ENCODE results near the gene INSM2. TPM values are rescaled to one million over a fixed set of nuclear protein-coding genes. Genes with fewer than 3 reads are reported as not detected.

Gene INSM2
- total and polyA plus RNA-seq, 2 of the 4 experiments (the other 2 are of a cell fraction): not detected

GRCh38 chr14:35495278-35495677 lies 38.7 kb upstream of the INSM2 start:
- Histone ChIP-seq H2BK15ac (ENCODE audit: low read depth, low read length) (no peak overlapping the region), H3K79me1 (ENCODE audit: low read depth in 1 of 2, low read length in 2 of 2) (no peaks in the 10 kb centered on the region), H4K20me1 (ENCODE audit: insufficient read depth, low read length) (no peaks in the 10 kb centered on the region; the same call in 1 of the 2 replicates), H3K9me1 (ENCODE audit: insufficient read depth, low read length) (no peaks in the 10 kb centered on the region), H4K5ac (ENCODE audit: low read depth, low read length) (no peak overlapping the region), H3K14ac (replicated peaks; ENCODE audit: low read depth, low read length) (no peak overlapping the region), H2AK9ac (replicated peaks; ENCODE audit: low read depth, low read length, poor library complexity) (no peak overlapping the region), H2BK120ac (ENCODE audit: low read depth, low read length) (no peak overlapping the region), H4K91ac (ENCODE audit: insufficient read depth, low read depth, low read length) (no peak overlapping the region), H3K9ac (ENCODE audit: low read depth, low read length) (no peak overlapping the region), H2AK5ac (ENCODE audit: low read depth, low read length) (no peak overlapping the region), H3K27me3 (ENCODE audit: control insufficient read depth, insufficient read depth, low read length) (no peaks in the 10 kb centered on the region), H3K56ac (ENCODE audit: extremely low read depth, insufficient read depth, low read length) (no peak overlapping the region), H3K36me3 (ENCODE audit: control insufficient read depth, insufficient read depth, low read length) (no peaks in the 10 kb centered on the region), H3K18ac (ENCODE audit: low read depth, low read length) (no peak overlapping the region), H3K4me3 (ENCODE audit: insufficient read depth, low read depth, low read length) (no peak overlapping the region), H3K4ac (ENCODE audit: low read depth, low read length) (no peak overlapping the region), H3K9me3 (ENCODE audit: control insufficient read depth, insufficient read depth, low read length) (peaks cover 5% of the 10 kb centered on the region), H3K4me1 (ENCODE audit: control insufficient read depth, insufficient read depth, low read length) (no peaks in the 10 kb centered on the region), H3K23ac (ENCODE audit: low read depth, low read length) (no peak overlapping the region), H2BK20ac (ENCODE audit: low read depth, low read length) (no peak overlapping the region), H3K4me2 (ENCODE audit: low read depth, low read length) (no peak overlapping the region), H4K8ac (ENCODE audit: low read depth in 2 of 2, low read length in 2 of 2) (no peak overlapping the region), H3K27ac (ENCODE audit: insufficient read depth, low read length) (no peak overlapping the region), H2AFZ (replicated peaks; ENCODE audit: low read length, poor library complexity) (no peak overlapping the region), H2BK5ac (ENCODE audit: low read depth, low read length, poor library complexity, severe bottlenecking) (no peak overlapping the region)
- in situ Hi-C loops (cut with MboI; ENCODE audit: low sequenced_read_pairs) (no loop called here), intact Hi-C loops (cut with micrococcal nuclease) (no loop called here), dilution Hi-C loops (cut with HindIII; ENCODE audit: low sequenced_read_pairs, unreplicated experiment) (no loop called here)
- CTCF ChIA-PET: interaction anchor here (0.6 kb wide), 1 partner anchor 55 kb away, joined by 3 read pairs; no protein-coding TSS in a partner anchor
- POLR2A ChIA-PET (ENCODE audit: unreplicated experiment): no interaction called here
- no peak for ATAC-seq (ENCODE audit: low read depth)
- TF ChIP-seq MXI1 (IDR thresholded peaks at IDR 0.05; ENCODE audit: borderline replicate concordance, low read depth, low read length) (no peak), BHLHE40 (IDR thresholded peaks at IDR 0.05; ENCODE audit: low read depth, low read length) (no peak), MAZ (IDR thresholded peaks at IDR 0.05; ENCODE audit: borderline replicate concordance, low read depth, low read length) (no peak), RCOR1 (IDR thresholded peaks at IDR 0.05; ENCODE audit: insufficient replicate concordance, low read length) (no peak), CHD1 (IDR thresholded peaks at IDR 0.05; ENCODE audit: low read depth, low read length) (no peak), NFE2L2 (IDR thresholded peaks at IDR 0.05; ENCODE audit: low read depth, low read length) (no peak), RAD21 (IDR thresholded peaks at IDR 0.05; ENCODE audit: low read length) (no peak), USF2 (IDR thresholded peaks at IDR 0.05; ENCODE audit: low read depth, low read length) (no peak), SMC3 (IDR thresholded peaks at IDR 0.05; ENCODE audit: low read depth, low read length) (no peak), MAFK (IDR thresholded peaks at IDR 0.05; ENCODE audit: low read depth, low read length) (no peak)
- no TSS peak for BruUV-seq (replicated peaks)
- no peak for DNase-seq
